ENCODE results near the gene NWD2.
"Not testable (repeated sequence)": the region's sequence is repeated elsewhere in the genome, so short reads cannot be mapped to it uniquely, and the experiment has no call there.

Gene NWD2

GRCh38 chr4:37489697-37490096 lies 245.2 kb downstream of the NWD2 start:
- H3K4me2 ChIP-seq (ENCODE audit: low read depth, low read length, poor library complexity, severe bottlenecking): no peak overlapping the region

GRCh38 chr4:37490391-37491347 lies 246.1 kb downstream of the NWD2 start:
- Histone ChIP-seq H3K27me3 (ENCODE audit: low read length) (no peaks in the 10 kb centered on the region), H3K36me3 (ENCODE audit: low read length) (no peaks in the 10 kb centered on the region)

More at GRCh38 chr4:37489697-37490096, 245.2 kb downstream of the NWD2 start:
- Histone ChIP-seq H3K27me3 (ENCODE audit: low read length) (no peaks in the 10 kb centered on the region), H4K20me1 (ENCODE audit: low read depth, low read length) (no peaks in the 10 kb centered on the region), H3F3A (ENCODE audit: insufficient read depth) (no peaks in the 10 kb centered on the region), H3K36me3 (ENCODE audit: low read length) (no peaks in the 10 kb centered on the region), H3K27ac (ENCODE audit: low read depth, low read length) (no peak overlapping the region), H2AFZ (ENCODE audit: low read depth, low read length, severe bottlenecking) (no peak overlapping the region), H3K4me3 (ENCODE audit: insufficient read depth, low read length, poor library complexity, severe bottlenecking) (no peak overlapping the region), H3K9me2 (replicated peaks; ENCODE audit: insufficient read depth, low read length) (no peaks in the 10 kb centered on the region), H3K9ac (ENCODE audit: low read length) (no peak overlapping the region), H3K9me3 (ENCODE audit: insufficient read depth, low read length) (no peaks in the 10 kb centered on the region), H3K79me2 (ENCODE audit: insufficient read depth, low read length) (no peaks in the 10 kb centered on the region)
- no peak for TF ChIP-seq EZH2phosphoT487 (conservative IDR thresholded peaks at IDR 0.05; ENCODE audit: low read length)
- no peak for TF ChIP-seq CTCF (IDR thresholded peaks at IDR 0.05; ENCODE audit: insufficient read depth, low read length, poor library complexity, severe bottlenecking)

GRCh38 chr4:37495353-37495752 lies 250.8 kb downstream of the NWD2 start:
- not testable (repeated sequence) for H2AFZ ChIP-seq (ENCODE audit: low read depth, low read length, severe bottlenecking); H3K9me2 ChIP-seq (replicated peaks; ENCODE audit: insufficient read depth, low read length); H3K4me3 ChIP-seq (ENCODE audit: insufficient read depth, low read length, poor library complexity, severe bottlenecking); H3F3A ChIP-seq (ENCODE audit: insufficient read depth); H3K79me2 ChIP-seq (ENCODE audit: insufficient read depth, low read length); H3K27ac ChIP-seq (ENCODE audit: low read depth, low read length); H3K9me3 ChIP-seq (ENCODE audit: insufficient read depth, low read length); H3K27me3 ChIP-seq (ENCODE audit: low read length); H3K36me3 ChIP-seq (ENCODE audit: low read length); H3K9ac ChIP-seq (ENCODE audit: low read length); H4K20me1 ChIP-seq (ENCODE audit: low read depth, low read length); H3K4me2 ChIP-seq (ENCODE audit: low read depth, low read length, poor library complexity, severe bottlenecking)

More at GRCh38 chr4:37490391-37491347, 246.1 kb downstream of the NWD2 start:
- H3K4me2 ChIP-seq (ENCODE audit: low read depth, low read length, poor library complexity, severe bottlenecking): no peak overlapping the region
- no peaks in the 10 kb centered on the region for H3K79me2 ChIP-seq (ENCODE audit: insufficient read depth, low read length)
- no peak overlapping the region for H3K9ac ChIP-seq (ENCODE audit: low read length)
- no peaks in the 10 kb centered on the region for H3K9me2 ChIP-seq (replicated peaks; ENCODE audit: insufficient read depth, low read length)
- TF ChIP-seq CTCF (IDR thresholded peaks at IDR 0.05; ENCODE audit: insufficient read depth, low read length, poor library complexity, severe bottlenecking) (no peak), EZH2phosphoT487 (conservative IDR thresholded peaks at IDR 0.05; ENCODE audit: low read length) (no peak)
- no peak overlapping the region for H3K27ac ChIP-seq (ENCODE audit: low read depth, low read length)
- no peak overlapping the region for H2AFZ ChIP-seq (ENCODE audit: low read depth, low read length, severe bottlenecking)
- no peaks in the 10 kb centered on the region for H3K9me3 ChIP-seq (ENCODE audit: insufficient read depth, low read length)
- no peak overlapping the region for H3K4me3 ChIP-seq (ENCODE audit: insufficient read depth, low read length, poor library complexity, severe bottlenecking)
- no peaks in the 10 kb centered on the region for H3F3A ChIP-seq (ENCODE audit: insufficient read depth)
- H4K20me1 ChIP-seq (ENCODE audit: low read depth, low read length): no peaks in the 10 kb centered on the region

Measured in SU-DHL-6 (cell line).